CD4-positive, CD25-positive, alpha-beta regulatory T cell (primary cell): ENCODE data around the gene ZBTB16. TPM values are rescaled to one million over a fixed set of nuclear protein-coding genes. Genes with fewer than 3 reads are reported as not detected.

ENCODE experiments used
- ATAC-seq, 2 donors: fragments of 150-1000 bp; cut with Tn5 transposase; one replicate each; pipeline ENCODE4 v1.10.0; 2021; ENCODE audit warnings: low read depth in 2 of 2, moderate number of reproducible peaks in 2 of 2, moderate library complexity in 1 of 2
- DNase-seq, 3 donors: peaks; one replicate each; pipeline versions ENCODE4 v3.0.0 to v3.0.0-alpha.2; 2012 to 2022; ENCODE audit warnings: mixed read lengths in 1 of 3
- H3K27ac ChIP-seq: one replicate; pipeline ENCODE4 v1.7.0; 2013; ENCODE audit warnings: mild to moderate bottlenecking, low read length; ENCODE audit not compliant: insufficient read depth, poor library complexity, severe bottlenecking
- H3K27me3 ChIP-seq: one replicate; pipeline ENCODE4 v1.7.0; 2013; ENCODE audit warnings: low read length; ENCODE audit not compliant: control insufficient read depth, insufficient read depth
- H3K36me3 ChIP-seq: one replicate; pipeline ENCODE4 v1.7.0; 2013; ENCODE audit warnings: mild to moderate bottlenecking, low read length, moderate library complexity; ENCODE audit not compliant: control insufficient read depth, insufficient read depth
- H3K4me1 ChIP-seq: 2 replicates; pipeline ENCODE4 v1.7.0; 2013; ENCODE audit warnings: mild to moderate bottlenecking, low read length; ENCODE audit not compliant: insufficient read depth, control insufficient read depth, poor library complexity, severe bottlenecking
- H3K4me3 ChIP-seq: one replicate; pipeline ENCODE4 v1.7.0; 2013; ENCODE audit warnings: low read depth, mild to moderate bottlenecking, low read length, moderate library complexity
- H3K9me3 ChIP-seq, 2 experiments: 1 replicate in 1 of 2; 2 replicates in 1 of 2; pipeline ENCODE4 v1.7.0; 2013; ENCODE audit warnings: low read length in 2 of 2, mild to moderate bottlenecking in 1 of 2, moderate library complexity in 1 of 2; ENCODE audit not compliant: control insufficient read depth in 2 of 2
- H3K27ac Mint-ChIP-seq, 3 donors: one replicate each; pipeline ENCODE4 v1.8.0; 2020 to 2022; ENCODE audit warnings: mild to moderate bottlenecking in 3 of 3, mixed read lengths in 3 of 3, moderate library complexity in 2 of 3
- H3K27me3 Mint-ChIP-seq: one replicate; pipeline ENCODE4 v1.8.0; 2022; ENCODE audit warnings: mild to moderate bottlenecking, mixed read lengths
- H3K36me3 Mint-ChIP-seq: one replicate; pipeline ENCODE4 v1.8.0; 2020; ENCODE audit warnings: mixed read lengths
- H3K4me1 Mint-ChIP-seq, 4 donors: one replicate each; pipeline ENCODE4 v1.8.0; 2020 to 2022; ENCODE audit warnings: mixed read lengths in 4 of 4, mild to moderate bottlenecking in 1 of 4
- H3K4me3 Mint-ChIP-seq, 4 donors: one replicate each; pipeline ENCODE4 v1.8.0; 2020 to 2022; ENCODE audit warnings: mild to moderate bottlenecking in 4 of 4, mixed read lengths in 4 of 4, moderate library complexity in 3 of 4
- H3K9me3 Mint-ChIP-seq, 7 donors: one replicate each; pipeline ENCODE4 v1.8.0; 2020 to 2022; ENCODE audit warnings: mixed read lengths in 7 of 7, mild to moderate bottlenecking in 3 of 7, moderate library complexity in 2 of 7
- polyA plus RNA-seq, 4 donors: library from polyadenylated mRNA; unstranded; fragments of 300-500 nt; fragmentation: Illumina TruSeq; gene quantifications; one replicate each; pipeline ENCODE4 v1.2.3, GENCODE V29; 2021
- total RNA-seq: library from RNA; stranded (reverse); gene quantifications from one replicate; pipeline ENCODE4 v1.2.3, GENCODE V29; 2022

ZBTB16 gene
- total and polyA plus RNA-seq, 5 donors from 2014 or later = 2.9 to 28.1 (median 8.5) TPM

GRCh38 chr11:114207096-114207495 lies 147.6 kb downstream of the ZBTB16 start:
- Mint-ChIP-seq H3K27ac (peak overlapping the region in 1 of 3 donors; percentile 88), H3K4me1 (peaks cover 12 to 47% (median 38%) of the 10 kb centered on the region in 4 donors), H3K27me3 (no peaks in the 10 kb centered on the region), H3K4me3 (peak overlapping the region in 1 of 4 donors; percentile 32), H3K9me3 (no peaks in the 10 kb centered on the region), H3K36me3 (peaks cover 3% of the 10 kb centered on the region)
- DNase-seq (no peak), ATAC-seq (no peak)
- peaks cover 29% of the 10 kb centered on the region for H3K4me1 ChIP-seq
- no peak overlapping the region for H3K27ac ChIP-seq
- no peaks in the 10 kb centered on the region for H3K27me3 ChIP-seq
- no peak overlapping the region for H3K4me3 ChIP-seq
- no peaks in the 10 kb centered on the region for H3K9me3 ChIP-seq
- H3K36me3 ChIP-seq = no peaks in the 10 kb centered on the region

DNA sequence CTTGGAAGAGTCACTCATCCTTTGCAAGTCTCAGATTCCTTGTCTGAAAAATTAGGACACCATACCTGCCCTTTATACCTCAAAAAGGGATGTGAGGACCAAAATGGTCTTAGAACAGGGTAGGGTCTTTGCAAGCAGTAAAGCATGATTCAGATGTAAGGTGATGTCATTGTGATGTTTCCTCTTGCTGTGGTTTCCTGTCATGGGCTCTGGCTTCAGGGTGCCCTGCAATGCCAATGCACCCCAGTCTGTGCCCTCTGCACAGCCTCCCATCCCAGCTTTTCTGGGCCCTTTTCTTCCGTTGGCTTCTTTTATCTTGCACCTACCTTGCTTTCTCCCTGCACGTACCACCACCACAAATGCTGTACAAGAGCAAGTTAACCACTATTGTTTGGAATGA lies 148.9 kb downstream of the ZBTB16 start:
- no peaks in the 10 kb centered on the region for H3K9me3 Mint-ChIP-seq
- H3K27ac Mint-ChIP-seq = peak overlapping the region; percentile 32 to 88 (median 64)

GRCh38 chr11:114209343-114209742 lies 149.8 kb downstream of the ZBTB16 start:
- H3K27me3 ChIP-seq = no peaks in the 10 kb centered on the region
- H3K36me3 ChIP-seq = no peaks in the 10 kb centered on the region
- H3K4me1 Mint-ChIP-seq = peaks cover 12 to 50% (median 38%) of the 10 kb centered on the region in 4 donors
- H3K36me3 Mint-ChIP-seq = peaks cover 3% of the 10 kb centered on the region
- no peaks in the 10 kb centered on the region for H3K9me3 Mint-ChIP-seq
- H3K9me3 ChIP-seq = no peaks in the 10 kb centered on the region
- H3K27me3 Mint-ChIP-seq = no peaks in the 10 kb centered on the region
- peak overlapping the region in 1 of 4 donors; percentile 66 for H3K4me3 Mint-ChIP-seq
- peaks cover 29% of the 10 kb centered on the region for H3K4me1 ChIP-seq
- ATAC-seq (no peak), DNase-seq (no peak)
- H3K27ac Mint-ChIP-seq = peak overlapping the region in 2 of 3 donors; percentile 68 to 88
- no peak overlapping the region for H3K27ac ChIP-seq
- H3K4me3 ChIP-seq = no peak overlapping the region

More for the DNA sequence above, 148.9 kb downstream of the ZBTB16 start:
- H3K36me3 Mint-ChIP-seq = peaks cover 3% of the 10 kb centered on the region
- Histone ChIP-seq H3K4me3 (peak overlapping the region; percentile 61), H3K4me1 (peaks cover 29% of the 10 kb centered on the region), H3K36me3 (no peaks in the 10 kb centered on the region), H3K27ac (no peak overlapping the region), H3K9me3 (no peaks in the 10 kb centered on the region), H3K27me3 (no peaks in the 10 kb centered on the region)
- peaks cover 12 to 47% (median 38%) of the 10 kb centered on the region in 4 donors for H3K4me1 Mint-ChIP-seq
- no peaks in the 10 kb centered on the region for H3K27me3 Mint-ChIP-seq
- ATAC-seq = peak; percentile 97 to 99
- peak overlapping the region in 3 of 4 donors; percentile 2 to 72 (median 66) for H3K4me3 Mint-ChIP-seq
- DNase-seq = peak; percentile 5 to 75 (median 44)

DNA sequence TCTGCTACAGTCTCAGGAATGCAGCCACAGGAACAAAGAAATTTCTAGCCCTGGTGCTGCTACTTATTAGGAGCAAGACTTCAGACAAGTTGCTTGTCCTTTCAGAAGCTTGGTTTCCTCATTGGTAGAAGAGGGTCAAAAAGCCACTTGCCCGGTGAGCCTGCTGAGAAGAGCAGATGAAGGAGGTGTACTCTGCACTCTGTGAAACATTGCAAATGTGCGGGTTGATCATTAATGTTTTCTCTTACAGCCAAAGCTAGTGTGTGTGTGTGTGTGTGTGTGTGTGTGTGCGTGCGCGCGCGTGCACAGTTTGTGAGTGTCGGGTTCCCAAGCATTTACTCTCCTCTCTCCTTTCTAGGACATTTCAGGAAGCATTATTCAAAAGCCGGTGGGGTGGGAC lies 150.4 kb downstream of the ZBTB16 start:
- Histone ChIP-seq H3K9me3 (no peaks in the 10 kb centered on the region), H3K4me3 (no peak overlapping the region), H3K27ac (no peak overlapping the region), H3K36me3 (no peaks in the 10 kb centered on the region), H3K4me1 (peaks cover 29% of the 10 kb centered on the region), H3K27me3 (no peaks in the 10 kb centered on the region)
- H3K4me1 Mint-ChIP-seq = peaks cover 12 to 51% (median 38%) of the 10 kb centered on the region in 4 donors
- ATAC-seq = no peak
- H3K9me3 Mint-ChIP-seq = no peaks in the 10 kb centered on the region
- peak overlapping the region in 2 of 3 donors; percentile 68 to 88 for H3K27ac Mint-ChIP-seq
- DNase-seq = no peak
- H3K27me3 Mint-ChIP-seq = no peaks in the 10 kb centered on the region
- H3K36me3 Mint-ChIP-seq = no peaks in the 10 kb centered on the region
- H3K4me3 Mint-ChIP-seq = no peak overlapping the region

DNA sequence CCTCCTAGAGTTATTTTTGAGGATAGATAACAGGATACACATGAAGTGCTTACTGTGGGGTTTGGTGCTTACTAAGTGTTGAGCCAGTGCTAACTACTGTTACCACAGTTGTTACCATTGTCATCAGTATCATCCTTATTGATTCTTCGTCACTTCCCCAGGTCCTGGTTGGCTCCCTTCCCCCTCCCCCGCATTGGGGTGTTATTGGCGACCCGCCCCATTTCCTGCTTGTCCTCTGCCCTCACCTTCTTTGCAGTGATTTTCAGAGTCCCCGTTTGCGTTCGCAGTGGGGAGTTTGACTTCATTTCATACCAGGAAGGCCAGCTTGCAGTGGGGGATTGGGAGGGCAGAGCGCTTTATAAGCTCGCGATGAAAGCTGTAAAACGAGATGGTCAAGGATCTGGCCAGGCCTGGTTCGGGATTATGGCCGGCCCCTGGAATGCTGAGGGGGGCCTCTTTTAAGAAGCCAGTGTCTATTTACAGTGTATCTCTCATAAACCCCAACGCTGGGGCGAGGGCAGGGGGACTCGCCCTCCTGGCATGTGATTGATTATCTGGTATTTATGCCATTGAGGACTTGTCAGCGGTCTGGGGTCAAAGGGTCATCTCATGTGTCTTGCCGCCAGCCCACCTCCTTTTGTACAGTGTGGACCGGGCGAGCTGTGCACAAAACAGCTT lies 152.1 kb downstream of the ZBTB16 start:
- Histone ChIP-seq H3K36me3 (no peaks in the 10 kb centered on the region), H3K4me3 (no peak overlapping the region), H3K9me3 (no peaks in the 10 kb centered on the region), H3K27ac (no peak overlapping the region), H3K4me1 (peaks cover 44% of the 10 kb centered on the region), H3K27me3 (no peaks in the 10 kb centered on the region)
- Mint-ChIP-seq H3K27ac (no peak overlapping the region), H3K4me1 (peaks cover 18 to 64% (median 51%) of the 10 kb centered on the region in 4 donors), H3K9me3 (no peaks in the 10 kb centered on the region), H3K4me3 (no peak overlapping the region), H3K36me3 (no peaks in the 10 kb centered on the region), H3K27me3 (no peaks in the 10 kb centered on the region)
- ATAC-seq (no peak), DNase-seq (no peak)

- Mint-ChIP-seq H3K36me3 (peaks cover 5% of the 10 kb centered on the region), H3K27ac (peak overlapping the region in 1 of 3 donors; percentile 76), H3K4me3 (no peak overlapping the region), H3K9me3 (no peaks in the 10 kb centered on the region), H3K4me1 (peaks cover 16 to 60% (median 47%) of the 10 kb centered on the region in 4 donors), H3K27me3 (peaks cover 7% of the 10 kb centered on the region)
- H3K27ac ChIP-seq = no peak overlapping the region
- ATAC-seq (no peak), DNase-seq (no peak)
- no peak overlapping the region for H3K4me3 ChIP-seq
- no peaks in the 10 kb centered on the region for H3K36me3 ChIP-seq
- H3K4me1 ChIP-seq = peaks cover 45% of the 10 kb centered on the region
- no peaks in the 10 kb centered on the region for H3K27me3 ChIP-seq
- no peaks in the 10 kb centered on the region for H3K9me3 ChIP-seq
Observed at GRCh38 chr11:114213622-114214021, 154.1 kb downstream of the ZBTB16 start.

DNA sequence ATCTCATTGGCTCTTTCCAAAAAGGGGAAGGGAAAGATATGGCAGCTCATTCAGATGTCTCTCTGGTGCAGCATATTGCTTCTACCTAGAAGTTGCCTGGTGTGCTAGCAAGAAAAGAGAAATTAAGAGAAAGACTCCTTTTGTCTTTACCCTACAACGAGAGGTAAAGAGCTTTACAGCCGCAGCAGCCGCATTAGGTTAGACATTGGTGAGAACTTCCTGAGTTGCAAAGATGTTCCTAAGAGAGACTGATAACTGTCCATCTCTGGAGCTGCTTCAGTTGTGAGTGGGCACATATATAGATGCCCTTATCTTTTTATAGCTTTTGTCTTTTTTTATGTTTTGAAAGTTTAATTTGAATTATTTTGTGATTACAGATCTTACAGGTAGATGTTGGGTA lies 155.9 kb downstream of the ZBTB16 start:
- H3K36me3 Mint-ChIP-seq = peaks cover 8% of the 10 kb centered on the region
- no peak for DNase-seq
- Histone ChIP-seq H3K4me3 (peak overlapping the region; percentile 26), H3K27ac (no peak overlapping the region), H3K9me3 (no peaks in the 10 kb centered on the region), H3K4me1 (peaks cover 30% of the 10 kb centered on the region), H3K36me3 (no peaks in the 10 kb centered on the region), H3K27me3 (no peaks in the 10 kb centered on the region)
- peak overlapping the region in 3 of 4 donors; percentile 29 to 51 (median 50) for H3K4me3 Mint-ChIP-seq
- ATAC-seq = no peak
- peaks cover 7% of the 10 kb centered on the region for H3K27me3 Mint-ChIP-seq
- peak overlapping the region in 2 of 3 donors; percentile 25 to 77 for H3K27ac Mint-ChIP-seq
- H3K9me3 Mint-ChIP-seq = no peaks in the 10 kb centered on the region
- peaks cover 13 to 46% (median 36%) of the 10 kb centered on the region in 4 donors for H3K4me1 Mint-ChIP-seq
